GM18519 (cell line): ENCODE data around the gene CCDC88C.

ENCODE experiments used
- ATAC-seq: cut with Tn5 transposase; IDR thresholded peaks from one replicate; pipeline ENCODE4 v1.9.1; 2021; ENCODE audit warnings: mild to moderate bottlenecking, moderate library complexity; ENCODE audit not compliant: unreplicated experiment, low FRiP score

Gene CCDC88C

GRCh38 chr14:91299121-91300115 is 118.2 kb downstream of the CCDC88C start:
- no peak for ATAC-seq

DNA sequence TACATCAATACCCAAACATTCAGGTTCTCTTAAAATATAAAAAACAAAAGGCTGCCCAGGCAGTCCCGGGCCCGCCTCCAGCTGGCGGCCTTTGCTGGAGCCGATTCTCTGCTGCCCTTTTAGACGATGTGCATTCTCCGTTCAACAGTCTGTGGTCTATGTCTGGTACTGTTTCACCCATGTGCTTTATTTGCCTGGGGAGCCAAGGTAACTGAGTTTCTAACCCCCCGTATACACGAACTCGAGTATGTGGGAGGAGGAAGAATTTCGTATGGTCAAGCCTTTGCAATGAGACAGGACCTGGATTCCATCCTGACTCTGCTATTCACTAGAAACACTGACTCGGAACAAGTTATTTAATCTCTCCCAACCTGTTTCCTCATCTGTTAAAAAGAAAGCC is 119.0 kb downstream of the CCDC88C start:
- ATAC-seq, result no peak

- no peak for ATAC-seq
Observed at GRCh38 chr14:91297081-91297711, 120.4 kb downstream of the CCDC88C start.

- ATAC-seq, result no peak
Observed at GRCh38 chr14:91295851-91296796, 121.5 kb downstream of the CCDC88C start.

- ATAC-seq, result no peak
Observed at GRCh38 chr14:91295276-91295845, 122.3 kb downstream of the CCDC88C start.

DNA sequence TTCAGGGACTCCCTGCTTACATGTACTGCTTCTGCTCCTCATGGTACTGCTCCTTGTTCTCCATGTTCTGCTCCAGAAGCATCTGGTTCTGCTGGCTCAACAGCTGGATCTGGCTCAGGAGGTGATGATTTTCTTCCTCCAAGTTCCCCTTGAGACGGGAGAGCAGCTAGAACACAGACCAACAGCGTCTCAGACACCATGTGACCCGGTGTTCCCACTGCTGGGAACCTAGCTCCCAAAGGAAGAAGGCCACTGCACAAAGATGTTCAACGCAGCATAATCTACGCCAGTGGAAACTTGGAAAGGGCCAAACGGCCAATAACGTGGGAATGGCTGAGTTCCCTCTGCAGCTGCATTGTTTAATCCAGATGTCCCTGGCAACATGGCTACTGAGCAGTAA is 123.5 kb downstream of the CCDC88C start:
- ATAC-seq, result no peak

GRCh38 chr14:91293281-91293680 is 124.3 kb downstream of the CCDC88C start:
- no peak for ATAC-seq

DNA sequence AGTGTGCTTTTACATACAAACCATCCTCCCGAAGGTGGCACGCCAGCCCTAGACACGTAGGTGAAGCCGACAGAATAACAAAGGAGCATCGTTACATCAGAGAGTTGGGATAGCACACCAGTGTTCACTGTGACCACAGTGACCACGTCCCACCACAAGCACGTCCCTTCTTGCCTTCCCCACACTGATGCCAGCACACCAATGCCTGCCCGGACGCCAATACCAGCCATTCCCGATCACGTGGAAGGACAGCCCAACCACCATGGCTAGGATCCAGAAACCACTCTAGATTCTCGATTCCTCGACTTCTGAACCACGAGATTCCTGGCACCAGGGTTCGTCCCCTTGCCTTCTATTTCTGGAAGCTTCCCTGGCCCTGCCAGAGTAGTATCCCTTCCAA is 125.1 kb downstream of the CCDC88C start:
- no peak for ATAC-seq

DNA sequence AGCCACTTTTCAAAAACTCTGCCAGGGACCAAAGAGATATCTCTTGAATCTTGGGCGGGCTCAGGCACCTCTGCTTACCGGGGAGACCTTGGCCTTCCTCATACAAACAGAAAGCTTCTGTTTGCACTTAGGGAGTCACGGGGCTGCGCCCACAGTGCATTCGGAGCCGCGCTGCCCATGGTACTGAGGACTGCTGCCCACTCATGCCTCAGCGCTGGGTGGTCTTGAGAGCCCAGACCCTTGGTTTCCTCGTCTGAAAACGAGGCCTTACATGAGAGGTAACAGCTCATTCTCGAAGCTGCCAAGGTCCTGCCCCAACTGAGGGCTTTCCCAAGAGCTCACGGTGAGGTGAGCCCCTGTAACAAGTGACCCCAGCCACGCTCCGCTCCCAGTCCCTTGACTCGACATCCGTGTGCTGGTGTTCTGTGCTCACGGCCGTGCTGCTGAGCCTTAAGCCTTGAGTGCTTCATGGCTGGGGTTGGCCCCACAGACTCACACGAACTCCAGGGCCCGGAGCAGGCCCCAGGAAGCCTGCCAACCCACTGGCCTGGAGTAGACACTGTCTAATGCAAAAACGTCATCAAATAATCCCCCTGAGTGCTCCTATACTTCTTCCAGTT is 125.7 kb downstream of the CCDC88C start:
- ATAC-seq, result no peak

DNA sequence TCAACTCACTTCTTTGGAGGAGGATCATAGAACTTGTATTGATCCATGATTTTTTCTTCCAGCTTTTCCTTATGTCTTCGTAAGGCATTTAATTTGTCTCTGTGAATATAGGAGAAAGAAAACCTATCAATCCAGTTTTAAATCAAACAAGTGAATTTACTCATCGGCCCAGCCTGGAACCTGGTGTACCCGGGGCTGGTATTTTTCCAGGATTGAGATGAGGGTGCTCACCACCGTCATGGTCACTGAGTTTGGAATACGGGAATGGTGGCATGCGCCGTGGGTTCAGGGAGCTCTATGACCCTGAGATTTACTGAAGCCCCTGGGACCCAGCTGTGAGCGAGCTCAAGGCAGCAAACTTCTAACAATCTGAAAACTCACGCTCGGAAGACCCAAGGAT is 126.6 kb downstream of the CCDC88C start:
- ATAC-seq, result no peak

DNA sequence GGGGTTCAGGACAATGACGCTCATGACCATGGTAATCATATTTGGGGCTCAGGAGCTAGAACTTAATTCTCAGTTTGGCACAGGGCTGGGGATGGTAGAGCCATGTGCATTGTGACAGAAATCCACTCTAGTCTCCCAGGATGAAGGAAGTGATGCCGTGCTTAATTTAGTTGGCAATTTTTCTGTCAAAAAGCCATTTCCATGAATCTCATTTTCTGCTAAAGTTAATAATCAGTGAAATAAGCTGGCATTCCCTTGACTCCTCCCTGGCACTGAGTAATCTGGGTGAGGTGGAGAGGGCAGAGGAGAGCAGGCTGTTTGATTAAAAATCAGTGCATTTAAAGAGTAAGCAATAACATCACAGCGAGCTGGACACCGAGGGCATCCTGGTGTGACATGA is 128.2 kb downstream of the CCDC88C start:
- no peak for ATAC-seq

- no peak for ATAC-seq
Observed at GRCh38 chr14:91288876-91289275, 128.7 kb downstream of the CCDC88C start.

DNA sequence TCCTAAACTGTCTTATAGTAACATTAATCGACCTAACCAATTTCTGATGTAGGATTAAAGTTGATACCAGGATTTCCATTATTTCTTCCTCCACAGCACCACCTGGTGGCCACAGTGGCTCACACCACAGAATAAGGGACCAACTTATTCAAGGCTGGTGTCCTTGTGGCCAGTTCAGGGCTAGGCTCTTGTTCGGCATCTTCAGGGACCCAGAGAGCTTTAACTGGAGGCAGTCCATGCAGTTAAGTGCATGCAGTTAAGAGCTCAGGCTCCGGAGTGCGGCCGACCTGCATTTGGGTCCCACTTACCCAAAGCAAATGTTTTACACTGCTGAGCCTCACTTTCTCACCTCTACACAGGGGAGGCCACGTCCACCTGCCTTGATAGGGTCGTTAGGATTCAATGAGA is 131.1 kb downstream of the CCDC88C start:
- no peak for ATAC-seq

- ATAC-seq, result no peak
Observed at GRCh38 chr14:91284791-91285548, 132.7 kb downstream of the CCDC88C start.

GRCh38 chr14:91284146-91284790 is 133.4 kb downstream of the CCDC88C start:
- ATAC-seq, result no peak

DNA sequence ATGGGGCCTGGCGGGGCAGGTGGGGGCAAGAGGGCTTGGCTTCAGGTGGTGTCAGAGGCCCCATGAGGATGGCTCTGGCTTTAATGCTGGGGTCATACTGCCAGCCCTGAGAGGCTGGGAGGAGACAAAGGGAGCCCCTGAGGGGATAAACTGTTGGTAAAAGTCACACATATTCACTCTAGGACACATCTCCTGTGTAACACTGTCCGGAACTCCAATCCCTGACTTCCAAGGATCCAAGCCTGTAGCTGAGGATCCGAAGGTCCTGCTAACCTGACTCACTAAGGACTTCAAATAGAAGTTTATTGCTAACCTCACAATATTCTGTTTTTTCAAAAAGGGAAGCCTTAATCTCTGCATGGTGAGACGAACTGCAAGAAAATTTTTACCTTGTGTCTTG is 134.0 kb downstream of the CCDC88C start:
- no peak for ATAC-seq

DNA sequence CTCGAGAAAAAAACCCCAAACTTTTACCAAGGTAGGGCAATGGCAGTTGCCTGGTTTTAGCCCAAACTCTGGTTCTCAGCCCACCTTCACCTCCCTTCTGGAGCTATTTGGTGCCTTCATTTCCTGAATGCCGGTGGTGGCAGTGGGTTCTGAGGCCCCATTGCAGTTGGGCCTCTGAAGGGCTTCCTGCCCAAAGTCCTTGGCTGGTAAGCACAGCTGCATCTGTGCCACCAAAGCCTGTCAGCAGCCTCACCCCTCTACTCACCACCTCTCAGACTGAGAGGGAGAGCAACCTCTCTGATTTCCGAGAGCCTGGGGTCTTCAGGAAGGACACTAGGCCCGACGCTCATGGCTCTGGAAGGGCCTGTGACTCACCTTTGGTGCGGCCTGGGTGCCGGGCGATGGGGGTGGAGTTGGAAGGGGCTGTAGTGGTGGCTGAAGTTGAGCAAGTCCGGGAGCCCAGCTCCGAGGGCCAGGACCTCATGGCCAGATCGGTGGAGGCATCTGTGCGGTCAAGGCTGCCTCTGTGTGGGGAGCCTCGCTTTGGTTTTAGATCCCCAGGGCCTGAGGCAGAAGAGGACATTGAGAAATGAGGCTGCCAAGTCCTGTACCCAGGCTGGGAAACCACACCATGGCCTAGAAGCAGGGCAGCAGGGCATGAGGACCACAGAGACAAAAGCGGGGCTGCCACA is 134.5 kb downstream of the CCDC88C start:
- no peak for ATAC-seq

DNA sequence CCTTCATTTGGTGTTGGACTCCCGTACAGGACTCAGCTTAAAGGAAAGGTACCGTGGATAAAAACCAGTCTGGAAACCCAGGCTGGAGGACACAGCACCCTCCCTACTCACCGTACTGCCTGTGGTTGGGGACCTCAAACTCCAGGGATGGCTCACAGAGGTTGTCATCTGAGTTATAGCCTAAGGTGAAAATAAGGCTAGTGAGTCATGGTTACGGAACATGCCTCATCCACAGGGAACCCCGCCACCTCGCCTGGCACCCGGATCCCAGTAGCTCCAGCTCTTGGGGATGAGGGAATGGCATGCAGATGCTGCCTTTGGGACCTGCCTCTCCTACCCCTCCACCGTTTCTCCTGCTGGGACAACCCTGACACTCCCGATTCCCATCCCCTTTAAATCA is 136.3 kb downstream of the CCDC88C start:
- no peak for ATAC-seq
